Subcutaneous adipose tissue (tissue), 4 donors: ENCODE data around the gene IL1RN. TPM values are rescaled to one million over a fixed set of nuclear protein-coding genes. Genes with fewer than 3 reads are reported as not detected.

Source experiments
- CTCF ChIP-seq: fragments of 450-650 bp; IDR thresholded peaks from one replicate; pipeline ENCODE4 v1.5.1; 2016; ENCODE audit warnings: low read depth, mild to moderate bottlenecking, control low read depth, antibody characterized with exemption, moderate library complexity
- total RNA-seq, 4 donors: library from RNA; depleted of rRNA; stranded (reverse); fragments of >200 nt; gene quantifications; one replicate each; pipeline ENCODE4 v1.1.0, GENCODE V29; 2016

The IL1RN gene
- total RNA-seq, 4 donors from 2014 or later = 0.98 to 105 (median 6.0) TPM

GRCh38 chr2:113084249-113085000 lies 43.0 kb upstream of the IL1RN start:
- no peak for TF ChIP-seq CTCF

GRCh38 chr2:113085542-113085941 lies 41.9 kb upstream of the IL1RN start:
- TF ChIP-seq CTCF = no peak

- no peak for TF ChIP-seq CTCF
Measured at GRCh38 chr2:113088213-113088992, 39.0 kb upstream of the IL1RN start.

GRCh38 chr2:113089916-113090315 lies 37.5 kb upstream of the IL1RN start:
- TF ChIP-seq CTCF = no peak

GRCh38 chr2:113091231-113091896 lies 36.0 kb upstream of the IL1RN start:
- no peak for TF ChIP-seq CTCF

- TF ChIP-seq CTCF = no peak
Measured at GRCh38 chr2:113092864-113093612, 34.4 kb upstream of the IL1RN start.
